ENCODE data around the gene WSCD2. TPM values are rescaled to one million over a fixed set of nuclear protein-coding genes. Genes with fewer than 3 reads are reported as not detected.

Gene WSCD2
- total and polyA plus RNA-seq, 2 donors (not counting 1 experiment from before 2014, with no cell fraction given): 1.1 to 5.9 TPM

DNA sequence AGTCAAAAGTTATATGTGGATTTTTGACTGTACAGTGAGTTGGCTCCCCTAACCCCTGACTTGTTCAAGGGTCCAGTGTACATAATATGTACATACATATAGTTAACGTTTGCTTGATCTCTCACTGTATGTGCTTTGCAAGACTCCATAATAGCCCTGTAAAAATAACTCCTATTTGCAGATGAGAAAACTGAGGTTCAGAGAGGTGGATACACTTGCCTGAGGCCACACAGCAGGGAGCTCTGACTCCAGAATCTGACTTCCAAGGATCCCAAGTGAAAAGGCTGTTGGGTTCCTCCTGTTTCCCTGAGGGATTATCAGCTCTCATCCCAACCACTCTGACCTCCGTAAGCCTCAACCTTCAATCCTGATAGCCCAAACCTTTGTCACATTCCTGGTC is 168.3 kb downstream of the WSCD2 start:
- Histone ChIP-seq H3K27me3 (replicated peaks in 1 of 4; ENCODE audit: control extremely low read depth in 1 of 4, control insufficient read depth in 3 of 4, insufficient read depth in 4 of 4, low read length in 3 of 4) (no peaks in the 10 kb centered on the region), H3K9me3 (ENCODE audit: control extremely low read depth in 1 of 3, control insufficient read depth in 2 of 3, insufficient read depth in 1 of 3, low read length in 2 of 3) (peaks cover 0 to 9% (median 0%) of the 10 kb centered on the region in 3 donors), H3K27ac (ENCODE audit: low read length in 2 of 2) (no peak overlapping the region), H4K20me1 (ENCODE audit: control insufficient read depth, insufficient read depth, low read length, poor library complexity, severe bottlenecking) (no peaks in the 10 kb centered on the region), H2AFZ (ENCODE audit: insufficient read depth, low read depth, low read length, poor library complexity, severe bottlenecking) (no peak overlapping the region), H3K4me2 (replicated peaks; ENCODE audit: low read depth, low read length, poor library complexity, severe bottlenecking) (no peak overlapping the region), H3K4me1 (ENCODE audit: control insufficient read depth in 2 of 2, insufficient read depth in 2 of 2, low read length in 2 of 2) (no peaks in the 10 kb centered on the region), H3K4me3 (ENCODE audit: control extremely low read depth in 1 of 5, extremely low read depth in 1 of 5, insufficient read depth in 1 of 5, low read depth in 2 of 5, low read length in 4 of 5) (no peak overlapping the region), H3K9ac (ENCODE audit: low read length) (no peak overlapping the region), H3K36me3 (replicated peaks in 1 of 2; ENCODE audit: control extremely low read depth in 1 of 2, control insufficient read depth in 1 of 2, extremely low read depth in 1 of 2, insufficient read depth in 2 of 2, low read length in 1 of 2) (no peaks in the 10 kb centered on the region), H3K79me2 (ENCODE audit: control insufficient read depth, insufficient read depth, low read length) (no peaks in the 10 kb centered on the region)
- Mint-ChIP-seq H3K27me3 (peaks cover 22% of the 10 kb centered on the region), H3K9me3 (ENCODE audit: insufficient read depth) (no peaks in the 10 kb centered on the region), H3K4me3 (no peak overlapping the region), H3K27ac (no peak overlapping the region), H3K4me1 (no peaks in the 10 kb centered on the region)
- DNase-seq (no peak), ATAC-seq (ENCODE audit: low read depth) (no peak)
- ChIA-PET POLR2A (no interaction called here), CTCF (no interaction called here)
- WGBS (ENCODE audit: insufficient coverage): 100% methylated on average over 1 of the region's 2 CpGs
- intact Hi-C loops (cut with micrococcal nuclease): no loop called here
- TF ChIP-seq CTCF (IDR thresholded peaks at IDR 0.05) (no peak), EZH2 (IDR thresholded peaks at IDR 0.05; ENCODE audit: borderline replicate concordance, insufficient read depth, low read depth, low read length, poor library complexity, severe bottlenecking) (no peak)

GRCh38 chr12:108297895-108298760 is 169.0 kb downstream of the WSCD2 start:
- H3K9me3 ChIP-seq (ENCODE audit: control extremely low read depth in 1 of 3, control insufficient read depth in 2 of 3, insufficient read depth in 1 of 3, low read length in 2 of 3): peaks cover 0 to 9% (median 0%) of the 10 kb centered on the region in 3 donors
- H3K4me1 ChIP-seq (ENCODE audit: control insufficient read depth in 2 of 2, insufficient read depth in 2 of 2, low read length in 2 of 2): no peaks in the 10 kb centered on the region
- H3K36me3 ChIP-seq (replicated peaks in 1 of 2; ENCODE audit: control extremely low read depth in 1 of 2, control insufficient read depth in 1 of 2, extremely low read depth in 1 of 2, insufficient read depth in 2 of 2, low read length in 1 of 2): no peaks in the 10 kb centered on the region
- no peak for DNase-seq
- no peaks in the 10 kb centered on the region for H4K20me1 ChIP-seq (ENCODE audit: control insufficient read depth, insufficient read depth, low read length, poor library complexity, severe bottlenecking)
- Mint-ChIP-seq H3K27ac (no peak overlapping the region), H3K9me3 (ENCODE audit: insufficient read depth) (no peaks in the 10 kb centered on the region), H3K27me3 (peaks cover 22% of the 10 kb centered on the region), H3K4me1 (no peaks in the 10 kb centered on the region), H3K4me3 (no peak overlapping the region)
- no peak overlapping the region for H3K9ac ChIP-seq (ENCODE audit: low read length)
- intact Hi-C loops (cut with micrococcal nuclease): no loop called here
- ChIA-PET POLR2A (no interaction called here), CTCF (no interaction called here)
- H2AFZ ChIP-seq (ENCODE audit: insufficient read depth, low read depth, low read length, poor library complexity, severe bottlenecking): no peak overlapping the region
- TF ChIP-seq CTCF (IDR thresholded peaks at IDR 0.05): no peak
- no peak for TF ChIP-seq EZH2 (IDR thresholded peaks at IDR 0.05; ENCODE audit: borderline replicate concordance, insufficient read depth, low read depth, low read length, poor library complexity, severe bottlenecking)
- 80% methylated on average over 4 of the region's 6 CpGs for WGBS (ENCODE audit: insufficient coverage)
- H3K27me3 ChIP-seq (replicated peaks in 1 of 4; ENCODE audit: control extremely low read depth in 1 of 4, control insufficient read depth in 3 of 4, insufficient read depth in 4 of 4, low read length in 3 of 4): no peaks in the 10 kb centered on the region
- no peak for ATAC-seq (ENCODE audit: low read depth)
- no peak overlapping the region for H3K27ac ChIP-seq (ENCODE audit: low read length in 2 of 2)
- H3K4me2 ChIP-seq (replicated peaks; ENCODE audit: low read depth, low read length, poor library complexity, severe bottlenecking): no peak overlapping the region
- no peaks in the 10 kb centered on the region for H3K79me2 ChIP-seq (ENCODE audit: control insufficient read depth, insufficient read depth, low read length)
- no peak overlapping the region for H3K4me3 ChIP-seq (ENCODE audit: control extremely low read depth in 1 of 5, extremely low read depth in 1 of 5, insufficient read depth in 1 of 5, low read depth in 2 of 5, low read length in 4 of 5)
